Hepatocyte (in vitro differentiated cells): Measurements from ENCODE around the gene DNAJA3. TPM values are rescaled to one million over a fixed set of nuclear protein-coding genes. Genes with fewer than 3 reads are reported as not detected.

Source experiments
- DNase-seq: peaks from one replicate; pipeline ENCODE4 v3.0.0-alpha.2; 2016; ENCODE audit warnings: low spot score
- H2AFZ ChIP-seq: fragments of 200-600 bp; sonication (generic); 2 replicates; pipeline ENCODE4 v1.6.0; 2016; ENCODE audit warnings: antibody characterized with exemption, mild to moderate bottlenecking
- H3K27ac ChIP-seq: fragments of 200-600 bp; sonication (generic); 2 replicates; pipeline ENCODE4 v1.5.1; 2016; ENCODE audit warnings: mild to moderate bottlenecking
- H3K27me3 ChIP-seq: fragments of 200-600 bp; sonication (generic); 2 replicates; pipeline ENCODE4 v1.6.1; 2016
- H3K36me3 ChIP-seq: fragments of 200-600 bp; sonication (generic); replicated peaks from 2 replicates; pipeline ENCODE4 v1.5.1; 2016; ENCODE audit warnings: low read depth; ENCODE audit not compliant: insufficient read depth
- H3K4me1 ChIP-seq: fragments of 200-600 bp; sonication (generic); 2 replicates; pipeline ENCODE4 v1.5.1; 2016; ENCODE audit warnings: mild to moderate bottlenecking, moderate library complexity; ENCODE audit not compliant: insufficient read depth
- H3K4me2 ChIP-seq: fragments of 200-600 bp; sonication (generic); 2 replicates; pipeline ENCODE4 v1.6.0; 2016
- H3K4me3 ChIP-seq: fragments of 200-600 bp; sonication (generic); 2 replicates; pipeline ENCODE4 v1.5.1; 2016; ENCODE audit warnings: mild to moderate bottlenecking
- H3K79me2 ChIP-seq: fragments of 200-600 bp; sonication (generic); 2 replicates; pipeline ENCODE4 v1.6.0; 2017; ENCODE audit warnings: mild to moderate bottlenecking
- H3K9me2 ChIP-seq: fragments of 200-600 bp; sonication (generic); replicated peaks from 2 replicates; pipeline ENCODE4 v1.6.0; 2017; ENCODE audit warnings: mild to moderate bottlenecking; ENCODE audit not compliant: insufficient read depth
- H3K9me3 ChIP-seq: fragments of 200-600 bp; sonication (generic); 2 replicates; pipeline ENCODE4 v1.5.1; 2016; ENCODE audit warnings: low read depth, mild to moderate bottlenecking
- H4K20me1 ChIP-seq: fragments of 200-600 bp; sonication (generic); 2 replicates; pipeline ENCODE4 v1.6.0; 2016; ENCODE audit warnings: mild to moderate bottlenecking; ENCODE audit not compliant: insufficient read depth, poor library complexity, severe bottlenecking
- EZH2 ChIP-seq: fragments of 200-600 bp; sonication (generic); IDR thresholded peaks from 2 replicates; pipeline ENCODE4 v1.6.1; 2016; ENCODE audit warnings: antibody characterized with exemption, mild to moderate bottlenecking, borderline replicate concordance
- EZH2phosphoT487 ChIP-seq: fragments of 200-600 bp; sonication (generic); IDR thresholded peaks from one replicate; pipeline ENCODE4 v1.6.1; 2018; ENCODE audit warnings: antibody characterized with exemption, mild to moderate bottlenecking, low read depth, moderate library complexity; ENCODE audit not compliant: unreplicated experiment, severe bottlenecking
- WGBS: methylation state at CpG from one replicate; pipeline ENCODE4 v1.1.6; 2016; ENCODE audit warnings: low lambda C conversion rate; ENCODE audit errors: missing lambda C conversion rate; 5-methylcytosine and 5-hydroxymethylcytosine counted together
- polyA plus RNA-seq: library from polyadenylated mRNA; unstranded; fragments of >200 nt; fragmentation: Nextera tagmentation; extraction: Ambion mirVana; gene quantifications from 2 replicates; pipeline ENCODE4 v1.2.1, GENCODE V29; 2016
- total RNA-seq: library from RNA; depleted of rRNA; stranded (reverse); fragments of >200 nt; gene quantifications from 2 replicates; pipeline ENCODE4 v1.2.3, GENCODE V29; 2014
- TF ChIP-seq, protein P1 (sequence below): fragments of 200-600 bp; sonication (generic); IDR thresholded peaks from 2 replicates; pipeline ENCODE4 v1.5.1; 2016; ENCODE audit warnings: antibody characterized with exemption, mild to moderate bottlenecking; ENCODE audit not compliant: poor library complexity

The DNAJA3 gene
- total and polyA plus RNA-seq, 2 experiments from 2014 or later = 58.8 to 59.2 TPM

DNA sequence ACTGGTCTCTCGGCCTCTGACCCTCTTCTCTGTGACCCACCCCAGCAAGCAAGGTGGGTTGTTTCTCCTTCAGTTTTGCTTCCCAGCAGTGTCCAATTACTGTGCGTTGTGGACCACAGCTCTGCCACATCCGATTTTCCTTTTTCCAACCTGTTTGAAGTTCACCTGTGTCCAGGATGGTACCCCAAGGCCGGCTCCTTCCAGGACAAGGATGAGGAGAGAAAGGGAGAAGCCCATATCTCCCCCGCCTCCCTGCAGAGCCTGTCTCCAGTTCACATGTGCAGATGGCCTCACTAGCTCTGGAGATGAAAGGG is 35.2 kb downstream of the DNAJA3 start:
- H2AFZ ChIP-seq = no peak overlapping the region
- H4K20me1 ChIP-seq = no peaks in the 10 kb centered on the region
- no peak overlapping the region for H3K4me2 ChIP-seq
- no peak overlapping the region for H3K27ac ChIP-seq
- no peaks in the 10 kb centered on the region for H3K9me3 ChIP-seq
- H3K4me1 ChIP-seq = no peaks in the 10 kb centered on the region
- no peaks in the 10 kb centered on the region for H3K27me3 ChIP-seq
- H3K4me3 ChIP-seq = no peak overlapping the region
- WGBS = 94% methylated on average over 5 of the region's 5 CpGs
- DNase-seq = no peak
- no peaks in the 10 kb centered on the region for H3K9me2 ChIP-seq
- H3K36me3 ChIP-seq = no peaks in the 10 kb centered on the region
- TF ChIP-seq EZH2 (no peak), EZH2phosphoT487 (no peak)
- TF ChIP-seq, protein P1, sequence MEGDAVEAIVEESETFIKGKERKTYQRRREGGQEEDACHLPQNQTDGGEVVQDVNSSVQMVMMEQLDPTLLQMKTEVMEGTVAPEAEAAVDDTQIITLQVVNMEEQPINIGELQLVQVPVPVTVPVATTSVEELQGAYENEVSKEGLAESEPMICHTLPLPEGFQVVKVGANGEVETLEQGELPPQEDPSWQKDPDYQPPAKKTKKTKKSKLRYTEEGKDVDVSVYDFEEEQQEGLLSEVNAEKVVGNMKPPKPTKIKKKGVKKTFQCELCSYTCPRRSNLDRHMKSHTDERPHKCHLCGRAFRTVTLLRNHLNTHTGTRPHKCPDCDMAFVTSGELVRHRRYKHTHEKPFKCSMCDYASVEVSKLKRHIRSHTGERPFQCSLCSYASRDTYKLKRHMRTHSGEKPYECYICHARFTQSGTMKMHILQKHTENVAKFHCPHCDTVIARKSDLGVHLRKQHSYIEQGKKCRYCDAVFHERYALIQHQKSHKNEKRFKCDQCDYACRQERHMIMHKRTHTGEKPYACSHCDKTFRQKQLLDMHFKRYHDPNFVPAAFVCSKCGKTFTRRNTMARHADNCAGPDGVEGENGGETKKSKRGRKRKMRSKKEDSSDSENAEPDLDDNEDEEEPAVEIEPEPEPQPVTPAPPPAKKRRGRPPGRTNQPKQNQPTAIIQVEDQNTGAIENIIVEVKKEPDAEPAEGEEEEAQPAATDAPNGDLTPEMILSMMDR = no peak
- H3K79me2 ChIP-seq = no peaks in the 10 kb centered on the region

DNA sequence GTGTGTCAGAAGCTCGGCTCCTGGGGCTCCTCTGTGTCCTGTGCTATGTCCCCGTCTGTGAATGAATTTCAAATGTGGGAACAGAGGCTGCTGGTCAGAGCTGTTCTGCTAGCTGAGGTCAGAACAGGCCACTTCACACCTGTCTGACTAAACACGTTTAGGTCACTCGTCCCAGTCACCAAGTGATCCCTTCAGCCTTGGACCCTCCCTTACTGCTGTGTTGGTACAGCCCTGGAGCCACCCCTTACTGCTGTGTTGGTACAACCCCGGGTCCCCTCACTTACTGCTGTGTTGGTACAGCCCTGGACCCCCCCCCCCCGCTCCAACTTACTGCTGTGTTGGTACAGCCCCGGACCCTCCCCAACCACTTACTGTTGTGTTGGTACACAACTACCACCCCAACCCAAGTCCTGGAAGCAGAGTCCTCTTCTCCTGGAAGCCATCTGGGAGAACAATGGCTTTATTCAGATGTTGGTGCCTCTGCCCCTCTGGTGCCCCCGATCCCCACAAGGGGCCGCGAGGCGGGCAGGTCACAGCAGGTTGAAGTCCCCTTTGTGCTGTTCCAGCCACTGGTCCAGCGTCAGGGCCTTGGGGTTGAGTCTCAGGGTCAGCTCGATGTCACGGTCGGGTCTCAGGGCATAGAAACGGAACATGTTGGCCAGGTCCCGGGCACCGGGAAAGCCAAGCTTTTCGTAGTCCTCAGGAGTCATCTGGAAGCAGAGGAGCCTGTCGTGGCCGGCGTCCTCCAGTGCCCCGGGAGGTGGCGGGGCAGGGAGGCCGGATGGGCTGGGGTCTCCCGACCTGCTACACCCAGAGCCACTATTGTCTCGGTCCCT is 35.8 kb downstream of the DNAJA3 start:
- Histone ChIP-seq H3K9me2 (no peaks in the 10 kb centered on the region), H3K4me3 (no peak overlapping the region), H2AFZ (no peak overlapping the region), H3K79me2 (no peaks in the 10 kb centered on the region), H3K4me1 (no peaks in the 10 kb centered on the region), H3K9me3 (no peaks in the 10 kb centered on the region), H3K36me3 (no peaks in the 10 kb centered on the region), H4K20me1 (no peaks in the 10 kb centered on the region), H3K4me2 (no peak overlapping the region), H3K27ac (no peak overlapping the region), H3K27me3 (no peaks in the 10 kb centered on the region)
- 89% methylated on average over 26 of the region's 27 CpGs for WGBS
- DNase-seq = no peak
- TF ChIP-seq EZH2phosphoT487 = no peak
- TF ChIP-seq EZH2 = no peak
- TF ChIP-seq, protein P1 = no peak

DNA sequence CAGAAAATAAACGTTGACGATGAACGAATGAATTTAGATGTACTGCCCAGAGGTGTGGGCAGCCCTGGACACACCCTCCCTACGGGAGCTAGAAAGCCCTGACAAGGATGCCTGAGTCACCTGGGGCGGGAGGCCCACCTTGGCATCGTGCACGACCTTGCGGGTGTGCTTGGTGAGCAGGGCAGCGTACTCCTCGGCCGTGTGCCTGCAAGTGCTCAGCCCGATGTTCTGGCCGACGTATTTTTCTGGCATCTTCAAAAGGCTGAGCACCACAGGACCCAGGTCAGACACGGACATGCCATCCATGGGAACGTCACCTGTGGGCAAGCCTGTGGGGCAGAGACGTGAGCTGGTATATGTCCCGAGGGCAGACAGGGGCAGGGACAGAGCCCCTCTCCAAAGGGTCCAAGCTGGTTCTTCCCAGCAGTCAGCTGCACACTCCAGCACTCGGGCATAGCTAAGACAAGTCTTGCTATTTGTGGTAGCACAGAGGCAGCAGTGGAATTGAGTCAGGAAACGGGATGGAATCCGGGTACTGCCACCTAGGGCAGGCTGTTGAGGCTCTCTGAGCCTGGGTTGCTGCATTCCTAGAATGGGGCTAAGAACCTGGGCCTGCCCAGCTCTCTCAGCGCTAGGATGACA is 38.0 kb downstream of the DNAJA3 start:
- Histone ChIP-seq H4K20me1 (no peaks in the 10 kb centered on the region), H2AFZ (no peak overlapping the region), H3K4me1 (no peaks in the 10 kb centered on the region), H3K36me3 (no peaks in the 10 kb centered on the region), H3K9me3 (no peaks in the 10 kb centered on the region), H3K79me2 (no peaks in the 10 kb centered on the region), H3K4me3 (no peak overlapping the region), H3K27ac (no peak overlapping the region), H3K4me2 (no peak overlapping the region), H3K27me3 (no peaks in the 10 kb centered on the region), H3K9me2 (no peaks in the 10 kb centered on the region)
- no peak for DNase-seq
- TF ChIP-seq, protein P1 = no peak
- TF ChIP-seq EZH2phosphoT487 (no peak), EZH2 (no peak)
- whole genome bisulfite sequencing = 92% methylated on average over 22 of the region's 22 CpGs
